Measurements from ENCODE around the gene LRP1.
A peak's percentile ranks its signal among the peaks of the same experiment; 100 is the strongest.

Gene LRP1

DNA sequence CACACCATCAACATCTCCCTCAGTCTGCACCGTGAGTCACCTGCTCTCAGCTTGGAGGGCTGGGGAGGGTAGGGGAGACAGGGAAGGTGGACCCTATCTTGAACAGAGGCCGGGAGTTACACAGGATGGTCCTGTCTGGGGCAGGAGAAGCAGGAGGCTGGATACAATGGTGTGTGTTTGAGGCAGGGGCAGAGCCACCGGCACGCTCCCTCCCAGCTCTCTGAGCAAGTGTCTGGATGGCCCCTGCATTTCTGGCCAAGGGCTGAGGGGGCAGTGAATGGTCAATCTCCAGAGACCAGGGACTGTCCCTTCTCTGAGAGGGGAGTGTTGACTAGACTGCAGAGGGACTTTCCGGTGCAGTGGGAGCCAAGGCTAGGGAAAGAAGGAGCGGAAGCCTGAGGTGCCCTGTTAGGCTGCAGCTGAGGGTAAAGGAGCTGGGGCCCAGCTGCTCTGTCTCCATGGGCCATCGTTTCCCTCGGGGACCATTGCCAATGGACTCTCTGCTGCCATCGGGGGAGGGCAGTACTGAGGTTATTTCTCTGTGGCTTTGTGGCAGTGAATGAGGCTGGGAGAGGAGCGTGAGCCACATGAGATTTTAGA lies 17.3 kb downstream of the LRP1 start:
- Histone ChIP-seq H3K4me3 (replicated peaks; ENCODE audit: insufficient read depth, low read length) (no peak overlapping the region), H3K27ac (replicated peaks) (no peak overlapping the region), H3K27me3 (ENCODE audit: insufficient read depth, poor library complexity, severe bottlenecking) (no peaks in the 10 kb centered on the region)
- no peak for TF ChIP-seq POLR2AphosphoS5 (IDR thresholded peaks at IDR 0.05; ENCODE audit: low read depth)
- TF ChIP-seq REST (IDR thresholded peaks at IDR 0.05; ENCODE audit: insufficient replicate concordance, low read depth) = no peak
- no peak for TF ChIP-seq SPI1 (IDR thresholded peaks at IDR 0.05; ENCODE audit: borderline replicate concordance, low read depth)
- TF ChIP-seq, protein P1, sequence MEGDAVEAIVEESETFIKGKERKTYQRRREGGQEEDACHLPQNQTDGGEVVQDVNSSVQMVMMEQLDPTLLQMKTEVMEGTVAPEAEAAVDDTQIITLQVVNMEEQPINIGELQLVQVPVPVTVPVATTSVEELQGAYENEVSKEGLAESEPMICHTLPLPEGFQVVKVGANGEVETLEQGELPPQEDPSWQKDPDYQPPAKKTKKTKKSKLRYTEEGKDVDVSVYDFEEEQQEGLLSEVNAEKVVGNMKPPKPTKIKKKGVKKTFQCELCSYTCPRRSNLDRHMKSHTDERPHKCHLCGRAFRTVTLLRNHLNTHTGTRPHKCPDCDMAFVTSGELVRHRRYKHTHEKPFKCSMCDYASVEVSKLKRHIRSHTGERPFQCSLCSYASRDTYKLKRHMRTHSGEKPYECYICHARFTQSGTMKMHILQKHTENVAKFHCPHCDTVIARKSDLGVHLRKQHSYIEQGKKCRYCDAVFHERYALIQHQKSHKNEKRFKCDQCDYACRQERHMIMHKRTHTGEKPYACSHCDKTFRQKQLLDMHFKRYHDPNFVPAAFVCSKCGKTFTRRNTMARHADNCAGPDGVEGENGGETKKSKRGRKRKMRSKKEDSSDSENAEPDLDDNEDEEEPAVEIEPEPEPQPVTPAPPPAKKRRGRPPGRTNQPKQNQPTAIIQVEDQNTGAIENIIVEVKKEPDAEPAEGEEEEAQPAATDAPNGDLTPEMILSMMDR (IDR thresholded peaks at IDR 0.05; ENCODE audit: insufficient read depth, low read length) = no peak
- no peak for TF ChIP-seq GABPA (IDR thresholded peaks at IDR 0.05; ENCODE audit: low read depth)
- DNase-seq (ENCODE audit: low read depth in 1 of 2, low spot score in 1 of 2) = no peak

- Histone ChIP-seq H3K27ac (replicated peaks) (no peak overlapping the region), H3K27me3 (ENCODE audit: insufficient read depth, poor library complexity, severe bottlenecking) (no peaks in the 10 kb centered on the region), H3K4me3 (replicated peaks; ENCODE audit: insufficient read depth, low read length) (no peak overlapping the region)
- DNase-seq (ENCODE audit: low read depth in 1 of 2, low spot score in 1 of 2) = no peak
- TF ChIP-seq REST (IDR thresholded peaks at IDR 0.05; ENCODE audit: insufficient replicate concordance, low read depth) = no peak
- TF ChIP-seq SPI1 (IDR thresholded peaks at IDR 0.05; ENCODE audit: borderline replicate concordance, low read depth) = no peak
- TF ChIP-seq POLR2AphosphoS5 (IDR thresholded peaks at IDR 0.05; ENCODE audit: low read depth) = no peak
- TF ChIP-seq, protein P1 (IDR thresholded peaks at IDR 0.05; ENCODE audit: insufficient read depth, low read length) = no peak
- TF ChIP-seq GABPA (IDR thresholded peaks at IDR 0.05; ENCODE audit: low read depth) = no peak
These were observed 17.8 kb downstream of the LRP1 start for GRCh38 chr12:57146092-57146491.

- Histone ChIP-seq H3K27ac (replicated peaks) (no peak within 1 kb of the TSS; the same call in 1 of the 2 replicates), H3K4me3 (replicated peaks; ENCODE audit: insufficient read depth, low read length) (no peak within 1 kb of the TSS)
- no peak for DNase-seq (ENCODE audit: low read depth in 1 of 2, low spot score in 1 of 2)
These were observed 19.0 kb downstream of the LRP1 start, which contains the start of gene LRP1-AS for GRCh38 chr12:57146961-57147944. Gene LRP1-AS, minus strand, starts transcription at chr12:57147619.

More at GRCh38 chr12:57146961-57147944, 19.0 kb downstream of the LRP1 start, which contains the start of gene LRP1-AS:
- no peaks in the 10 kb centered on the region for H3K27me3 ChIP-seq (ENCODE audit: insufficient read depth, poor library complexity, severe bottlenecking)
- TF ChIP-seq, protein P1 (IDR thresholded peaks at IDR 0.05; ENCODE audit: insufficient read depth, low read length) = no peak
- TF ChIP-seq REST (IDR thresholded peaks at IDR 0.05; ENCODE audit: insufficient replicate concordance, low read depth) (no peak), GABPA (IDR thresholded peaks at IDR 0.05; ENCODE audit: low read depth) (no peak), SPI1 (IDR thresholded peaks at IDR 0.05; ENCODE audit: borderline replicate concordance, low read depth) (peak; percentile 21; the same call in 1 of the 2 replicates), POLR2AphosphoS5 (IDR thresholded peaks at IDR 0.05; ENCODE audit: low read depth) (no peak)
